Chondrocyte (in vitro differentiated cells): ENCODE measurements around the gene RPRML. TPM values are rescaled to one million over a fixed set of nuclear protein-coding genes. Genes with fewer than 3 reads are reported as not detected.
"Not testable (repeated sequence)": the region's sequence is repeated elsewhere in the genome, so short reads cannot be mapped to it uniquely, and the experiment has no call there.

Source experiments
- DNase-seq: peaks from one replicate; pipeline ENCODE4 v3.0.0; 2021; ENCODE audit warnings: mixed read lengths, low spot score
- H3K27ac Mint-ChIP-seq: one replicate; pipeline ENCODE4 v1.8.0; 2021; ENCODE audit warnings: mild to moderate bottlenecking, moderate library complexity, mixed read lengths; ENCODE audit not compliant: unreplicated experiment
- H3K27me3 Mint-ChIP-seq: 2 replicates; pipeline ENCODE4 v1.8.0; 2021; ENCODE audit warnings: low read depth, mixed read lengths
- H3K36me3 Mint-ChIP-seq: 2 replicates; pipeline ENCODE4 v1.8.0; 2021; ENCODE audit warnings: low read depth, mixed read lengths
- H3K4me1 Mint-ChIP-seq: 2 replicates; pipeline ENCODE4 v1.8.0; 2021; ENCODE audit warnings: low read depth, mild to moderate bottlenecking, mixed read lengths
- H3K4me3 Mint-ChIP-seq: one replicate; pipeline ENCODE4 v1.8.0; 2021; ENCODE audit warnings: mild to moderate bottlenecking, moderate library complexity, mixed read lengths; ENCODE audit not compliant: unreplicated experiment
- H3K9me3 Mint-ChIP-seq: 2 replicates; pipeline ENCODE4 v1.8.0; 2021; ENCODE audit warnings: low read depth, mixed read lengths
- total RNA-seq: library from RNA; stranded (reverse); gene quantifications from 3 replicates; pipeline ENCODE4 v1.2.1, GENCODE V29; 2021
- TF ChIP-seq, protein P1 (sequence below): fragments of 200-600 bp; sonication (generic); IDR thresholded peaks from 2 replicates; pipeline ENCODE4 v1.5.0; 2021; ENCODE audit warnings: antibody characterized with exemption, mild to moderate bottlenecking, moderate library complexity

The RPRML gene
- total RNA-seq, 1 donor from 2014 or later: not detected

DNA sequence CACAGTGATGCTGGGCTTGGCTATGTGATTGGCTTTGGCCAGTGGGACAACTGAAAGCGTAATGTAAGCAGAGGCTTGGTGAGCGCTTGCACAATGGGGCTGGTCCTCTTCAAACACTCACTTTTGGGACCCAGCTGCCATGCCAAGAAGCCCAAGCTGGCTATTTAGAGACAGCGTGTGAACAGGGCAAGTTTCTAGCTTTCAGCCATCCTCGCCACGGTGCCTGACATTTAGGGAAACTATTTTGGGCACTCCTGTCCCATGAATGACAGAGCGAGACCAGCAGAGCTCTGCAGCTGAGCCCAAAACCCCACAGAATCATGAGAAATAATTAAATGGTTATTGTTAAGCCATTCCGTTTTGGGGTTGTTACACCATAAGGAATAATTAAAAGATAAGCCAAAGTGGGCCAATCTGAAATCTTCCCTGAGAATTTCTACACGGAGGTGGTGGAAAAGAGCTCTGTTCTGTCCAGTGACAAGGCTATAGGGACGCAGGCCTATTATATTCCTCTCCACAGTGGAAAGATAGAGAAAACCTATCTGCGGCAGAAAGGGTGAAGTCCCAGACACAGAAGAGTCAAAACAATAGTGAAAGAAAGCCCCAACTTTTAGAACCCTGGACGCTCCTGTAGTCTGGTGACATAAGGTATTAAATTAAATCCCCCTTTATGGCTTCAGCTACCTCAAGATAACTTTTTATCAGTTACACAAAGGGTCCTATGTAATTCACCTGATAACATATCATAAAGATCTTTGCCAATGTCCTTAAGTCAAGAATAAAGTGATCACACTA lies 10.8 kb upstream of the RPRML start:
- no peaks in the 10 kb centered on the region for H3K36me3 Mint-ChIP-seq
- no peak for DNase-seq
- H3K9me3 Mint-ChIP-seq: no peaks in the 10 kb centered on the region
- peaks cover 19% of the 10 kb centered on the region for H3K27me3 Mint-ChIP-seq
- H3K4me3 Mint-ChIP-seq: no peak overlapping the region
- TF ChIP-seq, protein P1, sequence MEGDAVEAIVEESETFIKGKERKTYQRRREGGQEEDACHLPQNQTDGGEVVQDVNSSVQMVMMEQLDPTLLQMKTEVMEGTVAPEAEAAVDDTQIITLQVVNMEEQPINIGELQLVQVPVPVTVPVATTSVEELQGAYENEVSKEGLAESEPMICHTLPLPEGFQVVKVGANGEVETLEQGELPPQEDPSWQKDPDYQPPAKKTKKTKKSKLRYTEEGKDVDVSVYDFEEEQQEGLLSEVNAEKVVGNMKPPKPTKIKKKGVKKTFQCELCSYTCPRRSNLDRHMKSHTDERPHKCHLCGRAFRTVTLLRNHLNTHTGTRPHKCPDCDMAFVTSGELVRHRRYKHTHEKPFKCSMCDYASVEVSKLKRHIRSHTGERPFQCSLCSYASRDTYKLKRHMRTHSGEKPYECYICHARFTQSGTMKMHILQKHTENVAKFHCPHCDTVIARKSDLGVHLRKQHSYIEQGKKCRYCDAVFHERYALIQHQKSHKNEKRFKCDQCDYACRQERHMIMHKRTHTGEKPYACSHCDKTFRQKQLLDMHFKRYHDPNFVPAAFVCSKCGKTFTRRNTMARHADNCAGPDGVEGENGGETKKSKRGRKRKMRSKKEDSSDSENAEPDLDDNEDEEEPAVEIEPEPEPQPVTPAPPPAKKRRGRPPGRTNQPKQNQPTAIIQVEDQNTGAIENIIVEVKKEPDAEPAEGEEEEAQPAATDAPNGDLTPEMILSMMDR: no peak
- no peaks in the 10 kb centered on the region for H3K4me1 Mint-ChIP-seq
- H3K27ac Mint-ChIP-seq: no peak overlapping the region

DNA sequence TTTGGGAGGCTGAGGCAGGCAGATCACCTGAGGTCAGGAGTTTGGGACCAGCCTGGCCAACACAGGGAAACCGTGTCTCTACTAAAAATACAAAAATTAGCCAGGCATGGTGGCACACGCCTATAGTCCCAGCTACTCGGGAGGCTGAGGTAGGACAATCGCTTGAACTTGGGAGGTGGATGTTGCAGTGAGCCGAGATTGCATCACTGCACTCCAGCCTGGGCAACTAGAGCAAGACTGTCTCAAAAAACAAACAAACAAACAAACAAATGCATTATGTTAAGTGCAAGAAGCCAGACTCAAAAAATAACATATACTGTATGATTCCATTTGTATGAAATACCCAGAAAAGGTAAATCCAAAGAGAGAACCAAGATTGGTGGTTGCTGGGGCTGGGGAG lies 8.9 kb upstream of the RPRML start:
- not testable (repeated sequence) for H3K4me1 Mint-ChIP-seq, DNase-seq, H3K36me3 Mint-ChIP-seq, H3K4me3 Mint-ChIP-seq, H3K27ac Mint-ChIP-seq, H3K9me3 Mint-ChIP-seq
- H3K27me3 Mint-ChIP-seq: peaks cover 20% of the 10 kb centered on the region

DNA sequence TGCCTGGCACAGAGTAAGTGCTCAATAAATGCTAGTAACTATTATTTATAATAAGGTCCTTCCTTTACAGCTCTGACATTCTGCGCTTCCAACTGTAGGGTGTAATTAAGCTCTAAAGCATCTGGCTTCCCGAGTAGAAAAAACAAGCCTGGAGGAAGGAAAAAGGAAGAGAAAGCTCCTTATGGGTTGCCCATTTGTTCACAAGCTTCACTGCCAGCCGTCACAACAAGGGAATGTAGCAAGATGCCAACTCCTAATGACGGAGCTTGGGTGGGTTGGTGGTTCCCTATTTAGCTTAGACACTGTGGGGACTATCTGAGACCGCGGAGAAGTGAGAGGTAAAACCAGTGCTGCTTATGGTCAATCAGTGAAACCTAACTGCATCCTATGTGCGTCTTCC lies 7.3 kb upstream of the RPRML start:
- peaks cover 29% of the 10 kb centered on the region for H3K27me3 Mint-ChIP-seq
- H3K4me3 Mint-ChIP-seq: no peak overlapping the region
- H3K9me3 Mint-ChIP-seq: peaks cover 4% of the 10 kb centered on the region

DNA sequence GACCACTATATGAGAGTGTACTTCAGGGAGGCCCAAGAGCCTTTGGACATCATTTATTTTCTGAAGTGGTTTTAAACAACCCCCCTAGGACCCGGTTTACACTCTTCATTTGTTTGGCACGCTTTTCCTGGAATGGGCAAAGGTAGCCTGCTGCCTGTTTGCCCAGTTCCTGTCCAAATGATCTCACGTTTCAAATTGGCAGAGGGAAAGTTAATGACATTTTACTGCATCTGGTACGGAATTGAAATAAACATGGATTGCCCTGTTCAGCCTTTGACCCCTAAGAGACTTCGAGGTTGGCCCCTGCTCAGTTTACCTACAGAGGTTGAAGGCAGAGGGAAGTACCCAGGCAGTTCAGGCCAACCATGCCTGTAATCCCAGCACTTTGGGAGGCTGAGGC lies 5.8 kb upstream of the RPRML start:
- Mint-ChIP-seq H3K36me3 (no peaks in the 10 kb centered on the region), H3K4me3 (no peak overlapping the region), H3K9me3 (peaks cover 4% of the 10 kb centered on the region), H3K27ac (no peak overlapping the region), H3K4me1 (no peaks in the 10 kb centered on the region), H3K27me3 (peaks cover 33% of the 10 kb centered on the region)
- TF ChIP-seq, protein P1: no peak
- no peak for DNase-seq

More for the DNA sequence above, 7.3 kb upstream of the RPRML start:
- Mint-ChIP-seq H3K36me3 (no peaks in the 10 kb centered on the region), H3K4me1 (no peaks in the 10 kb centered on the region), H3K27ac (no peak overlapping the region)
- DNase-seq: no peak
- TF ChIP-seq, protein P1: no peak

DNA sequence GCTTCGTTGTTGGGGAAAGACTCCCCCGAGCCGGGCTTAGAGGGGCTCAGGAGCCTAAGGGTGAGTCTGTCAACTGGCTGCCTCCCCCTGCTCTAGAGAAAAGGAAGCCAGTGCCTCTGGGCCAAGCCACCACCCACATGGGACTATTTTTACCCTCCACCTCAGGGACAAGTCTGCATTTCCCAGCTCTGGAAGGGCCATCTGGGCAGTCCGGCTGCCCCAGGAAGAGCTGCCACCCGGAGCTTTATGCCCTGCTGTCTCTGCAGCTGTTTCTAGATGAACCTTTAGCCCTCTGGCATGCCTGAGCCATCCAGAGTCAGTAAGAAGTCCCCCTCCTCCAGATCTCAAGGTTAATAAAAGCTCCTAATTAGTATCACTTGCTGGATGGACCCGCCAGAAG lies 5.3 kb upstream of the RPRML start:
- H3K4me1 Mint-ChIP-seq: peaks cover 2% of the 10 kb centered on the region
- H3K9me3 Mint-ChIP-seq: peaks cover 4% of the 10 kb centered on the region
- no peak overlapping the region for H3K4me3 Mint-ChIP-seq
- TF ChIP-seq, protein P1: no peak
- DNase-seq: no peak
- no peak overlapping the region for H3K27ac Mint-ChIP-seq
- H3K36me3 Mint-ChIP-seq: no peaks in the 10 kb centered on the region
- peaks cover 33% of the 10 kb centered on the region for H3K27me3 Mint-ChIP-seq

DNA sequence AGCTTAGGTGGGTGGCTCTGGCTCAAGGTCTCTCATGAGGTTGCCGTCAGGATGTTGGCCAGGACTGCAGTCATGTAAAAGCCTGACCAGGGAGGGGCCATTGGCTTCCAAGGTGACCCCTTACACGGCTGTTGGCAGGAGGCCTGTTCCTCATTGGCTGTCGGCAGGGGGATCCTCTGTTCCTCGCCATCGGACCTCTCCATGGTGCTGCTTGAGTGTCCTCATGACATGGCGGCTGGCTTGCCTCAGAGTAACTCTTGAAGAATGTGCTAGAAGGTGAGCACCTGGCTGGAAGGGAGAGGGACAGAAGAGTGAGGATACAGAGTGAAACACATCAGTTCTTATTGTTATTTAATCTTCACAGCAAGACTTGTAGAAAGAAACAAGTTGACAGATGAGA lies 4.7 kb upstream of the RPRML start:
- TF ChIP-seq, protein P1: no peak
- no peak overlapping the region for H3K27ac Mint-ChIP-seq
- DNase-seq: no peak
- H3K36me3 Mint-ChIP-seq: no peaks in the 10 kb centered on the region
- peaks cover 32% of the 10 kb centered on the region for H3K27me3 Mint-ChIP-seq
- H3K4me3 Mint-ChIP-seq: no peak overlapping the region
- H3K9me3 Mint-ChIP-seq: peaks cover 4% of the 10 kb centered on the region
- peaks cover 3% of the 10 kb centered on the region for H3K4me1 Mint-ChIP-seq
